Activated naive CD8-positive, alpha-beta T cell treated with anti-CD3 and anti-CD28 coated beads, Interleukin-2, amount 50 U/mL, for 16 hours (primary cell): ENCODE results near the gene APBA2.

Experiments
- DNase-seq: peaks from one replicate; pipeline ENCODE4 v3.0.0-alpha.2; 2020; ENCODE audit warnings: low read depth, low spot score

APBA2 gene

GRCh38 chr15:29119847-29120246 lies 234.1 kb downstream of the APBA2 start:
- no peak for DNase-seq

DNA sequence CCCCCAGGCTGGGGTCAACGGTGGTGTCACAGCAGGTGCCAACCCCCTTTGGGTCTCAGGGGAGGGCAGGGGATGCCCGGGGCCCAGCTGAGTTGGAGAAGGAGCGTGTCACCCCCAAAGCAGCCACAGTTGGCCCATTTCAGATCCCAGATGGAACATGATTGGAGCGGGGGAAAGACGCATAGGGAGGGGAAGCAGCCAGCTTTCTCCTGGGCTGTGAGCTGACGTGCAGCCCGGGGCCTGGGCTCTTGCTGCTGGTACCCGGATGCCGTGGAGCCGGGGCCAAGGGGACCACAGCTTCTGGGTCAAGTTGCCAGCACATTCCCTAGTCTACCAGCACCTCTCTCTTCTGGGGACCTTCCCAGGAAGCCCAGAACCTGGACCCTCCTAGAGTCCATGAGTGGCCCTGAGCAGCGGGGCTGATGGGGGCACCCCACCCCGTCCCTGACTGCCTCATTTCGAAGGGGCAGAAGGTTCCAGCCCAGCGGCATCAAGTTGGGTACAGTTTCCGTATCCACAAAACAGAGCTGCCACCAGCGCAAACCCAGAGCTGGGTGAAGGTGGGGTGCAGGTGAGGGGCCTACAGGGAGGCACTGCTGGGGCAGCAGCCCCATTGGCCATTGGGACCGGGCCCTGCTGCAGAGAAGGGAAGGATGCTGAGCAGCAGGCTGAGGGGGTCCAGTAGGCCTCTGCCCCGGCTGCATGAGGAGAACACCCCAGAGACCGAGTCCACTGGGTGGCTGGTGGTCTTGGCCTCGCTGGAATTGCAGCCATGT lies 235.0 kb downstream of the APBA2 start:
- DNase-seq = no peak

- no peak for DNase-seq
These were observed 235.5 kb downstream of the APBA2 start for GRCh38 chr15:29121369-29121656.

GRCh38 chr15:29121907-29122306 lies 236.1 kb downstream of the APBA2 start:
- DNase-seq = no peak

DNA sequence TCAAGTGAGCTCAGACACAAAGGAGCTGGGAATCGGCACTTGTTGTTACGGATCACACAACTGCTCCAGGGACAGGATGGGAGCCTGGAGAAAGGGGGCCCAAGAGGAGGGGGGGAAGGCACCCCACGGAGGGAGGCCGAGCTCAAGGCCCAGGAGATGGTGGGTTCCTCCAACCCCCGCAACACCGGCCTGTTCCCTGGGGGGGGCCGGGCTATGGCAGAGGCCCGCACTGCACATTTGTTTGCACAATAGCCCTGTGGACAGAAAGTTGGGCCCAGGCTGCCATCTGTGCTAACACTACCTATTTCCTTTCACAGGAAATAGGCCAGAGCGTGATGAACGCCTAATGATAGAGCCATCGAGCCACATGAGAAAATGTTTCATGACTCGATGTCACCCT lies 236.7 kb downstream of the APBA2 start:
- no peak for DNase-seq

- DNase-seq = no peak
These were observed 237.4 kb downstream of the APBA2 start for GRCh38 chr15:29123171-29123570.

DNA sequence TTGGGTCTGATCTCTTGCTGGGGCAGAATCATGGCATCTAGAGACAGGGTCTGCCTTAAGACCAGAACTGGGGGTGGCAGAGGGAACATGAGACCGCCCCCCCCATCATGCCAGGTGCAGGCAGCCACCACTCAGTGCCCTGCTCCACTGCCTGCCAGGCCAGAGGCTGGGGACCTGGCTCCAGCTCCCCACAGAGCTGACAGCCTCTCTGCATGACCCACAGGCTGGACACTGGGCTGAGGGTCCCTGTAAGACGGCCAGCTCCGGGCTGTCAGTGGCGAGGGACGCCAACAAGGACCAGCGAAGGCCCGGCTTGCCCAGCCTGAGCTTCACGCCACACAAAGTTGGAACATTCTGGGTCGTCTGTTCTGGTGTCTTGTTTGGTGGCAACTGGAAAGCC lies 238.2 kb downstream of the APBA2 start:
- no peak for DNase-seq

GRCh38 chr15:29124581-29125381 lies 239.0 kb downstream of the APBA2 start:
- DNase-seq = no peak

- no peak for DNase-seq
These were observed 239.8 kb downstream of the APBA2 start for GRCh38 chr15:29125382-29126207.

DNA sequence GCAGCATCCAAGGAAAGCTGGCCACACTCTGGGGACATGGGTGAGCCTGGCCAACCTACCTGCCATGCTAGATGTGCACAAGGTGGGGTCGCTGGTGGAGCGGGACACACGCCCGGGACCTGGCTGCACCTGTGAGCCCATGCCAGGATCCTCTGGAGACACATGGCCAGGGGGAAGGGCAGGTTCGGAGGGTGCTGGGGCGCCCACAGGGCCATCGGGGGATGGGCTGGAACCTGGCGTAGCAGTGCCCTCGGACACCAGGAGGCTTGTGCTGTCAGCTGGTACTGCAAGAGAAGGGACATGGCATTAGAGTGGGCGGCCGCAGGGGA lies 240.4 kb downstream of the APBA2 start:
- no peak for DNase-seq

DNA sequence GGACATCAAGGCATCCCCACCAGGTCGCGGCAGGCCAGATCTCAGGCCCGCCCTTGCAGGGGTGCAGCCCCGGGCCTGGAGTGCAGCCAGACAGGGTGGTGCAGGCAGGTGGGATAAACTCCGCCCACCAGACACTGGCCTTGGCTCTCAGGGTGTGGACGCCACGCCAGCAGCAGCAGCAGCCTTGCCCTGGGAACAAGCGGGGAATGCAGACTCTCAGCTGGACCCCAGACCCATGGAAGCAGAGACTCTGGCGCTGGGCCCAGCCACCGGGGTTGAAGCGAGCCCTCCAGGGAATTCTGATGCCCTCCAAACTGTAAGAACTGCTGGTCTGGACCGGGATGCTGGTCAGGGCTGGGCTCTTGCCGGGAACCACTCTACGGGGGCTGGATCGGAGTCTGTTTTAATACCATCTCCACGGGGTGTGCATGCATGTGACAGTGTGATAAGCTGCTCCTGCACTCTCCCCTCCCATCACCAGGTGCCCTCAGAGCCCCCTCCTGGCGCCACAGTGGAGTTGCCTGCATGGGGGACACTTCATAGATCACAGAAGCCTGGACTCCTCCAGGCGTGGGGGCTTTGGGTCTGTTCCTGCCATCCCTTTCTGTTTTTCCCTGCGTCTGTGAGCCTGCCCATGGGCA lies 241.2 kb downstream of the APBA2 start:
- no peak for DNase-seq

DNA sequence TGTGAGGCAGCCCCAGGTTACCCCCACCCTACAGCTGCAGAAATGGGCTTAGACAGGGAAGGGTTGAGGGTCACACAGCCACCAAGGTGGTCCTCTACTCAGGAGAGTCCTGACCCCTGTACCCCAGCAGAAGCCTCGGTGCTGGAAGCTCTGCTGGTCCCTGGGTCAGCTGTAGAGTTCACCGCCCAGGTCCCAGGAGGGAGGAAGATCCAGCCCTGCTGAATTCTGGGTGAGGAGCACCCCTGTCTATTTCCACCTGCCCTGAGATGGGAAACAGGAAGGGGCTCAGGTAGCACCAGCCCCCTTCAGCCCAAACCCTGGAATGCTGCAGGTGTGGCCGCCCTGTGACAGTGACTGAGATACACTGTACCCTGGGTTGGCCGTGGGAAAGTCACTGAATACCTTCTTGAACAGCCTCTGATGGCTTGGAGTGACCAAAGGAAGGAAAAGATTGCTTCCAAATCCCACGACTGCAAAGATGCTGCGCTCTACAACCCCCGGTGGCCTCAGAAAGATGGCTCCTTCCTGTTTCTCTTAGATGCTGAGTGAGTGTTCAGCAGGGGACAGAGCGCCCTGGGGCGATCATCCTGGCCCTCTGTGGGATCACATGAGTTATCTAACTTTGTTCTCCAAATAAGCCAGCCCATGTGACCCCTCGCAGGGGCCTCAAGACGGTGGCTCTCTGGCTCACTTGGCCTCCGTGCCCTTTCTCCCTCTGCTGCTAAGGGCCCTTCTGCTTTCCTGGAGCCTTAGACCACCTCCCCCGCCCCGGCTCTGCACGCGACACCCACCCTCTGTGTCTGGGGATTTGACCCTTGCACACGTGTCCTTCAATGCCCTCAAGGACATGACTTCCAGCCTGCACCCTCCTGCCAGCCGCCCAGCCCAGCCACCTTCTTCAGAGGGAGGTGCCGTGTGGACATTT lies 242.0 kb downstream of the APBA2 start:
- no peak for DNase-seq

GRCh38 chr15:29128671-29129070 lies 242.9 kb downstream of the APBA2 start:
- DNase-seq = no peak

- DNase-seq = no peak
These were observed 243.4 kb downstream of the APBA2 start for GRCh38 chr15:29129221-29129620.

DNA sequence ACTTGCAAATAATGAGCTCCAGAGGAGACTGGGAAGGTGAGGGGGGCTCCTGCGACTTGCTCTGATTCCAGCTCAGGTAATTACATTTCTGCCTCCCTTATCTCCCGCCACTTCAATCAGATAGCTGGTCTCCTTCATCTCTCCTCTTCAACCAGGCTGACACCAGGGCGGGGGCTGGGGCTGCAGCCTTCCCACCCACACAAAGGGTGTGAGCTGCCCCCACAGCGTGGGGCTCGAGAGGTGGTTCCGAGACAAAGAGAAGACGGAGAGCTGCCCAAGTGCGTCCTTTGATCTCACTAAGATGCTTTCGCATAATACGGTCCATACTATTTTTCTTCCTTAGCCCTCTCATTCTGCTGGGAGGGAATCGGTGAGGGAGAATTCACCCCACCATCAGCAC lies 244.2 kb downstream of the APBA2 start:
- DNase-seq = no peak

- DNase-seq = no peak
These were observed 244.7 kb downstream of the APBA2 start for GRCh38 chr15:29130476-29130875.

- no peak for DNase-seq
These were observed 245.4 kb downstream of the APBA2 start for GRCh38 chr15:29130951-29131839.

DNA sequence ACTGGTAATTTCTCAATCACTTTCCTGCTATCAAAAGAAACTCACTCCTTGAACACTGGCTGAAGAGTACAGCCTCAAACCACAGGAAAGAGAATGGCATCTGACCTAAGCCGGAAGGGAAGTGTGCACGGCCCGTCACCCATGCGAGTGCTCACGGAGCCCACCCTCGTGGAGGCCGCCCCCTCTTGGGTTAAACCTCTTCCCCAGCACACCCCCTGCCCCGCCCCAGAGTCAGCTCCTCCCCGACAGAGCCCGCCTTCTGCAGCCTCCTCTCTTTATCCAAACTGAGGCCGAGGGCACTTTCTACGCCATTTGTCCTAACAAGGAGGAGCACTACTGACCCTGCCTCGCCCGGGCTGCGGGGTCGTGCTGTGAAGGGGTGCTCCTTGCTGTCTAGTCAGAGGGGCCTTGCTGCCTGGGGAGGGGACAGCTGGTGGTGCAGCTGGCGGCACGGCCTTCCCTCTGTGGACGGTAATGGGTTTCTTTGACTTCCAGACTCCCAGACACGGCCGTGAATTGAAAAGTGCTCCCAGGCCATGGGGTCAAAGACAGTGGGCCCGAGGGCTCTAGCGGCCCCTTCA lies 246.2 kb downstream of the APBA2 start:
- DNase-seq = no peak

- DNase-seq = no peak
These were observed 247.0 kb downstream of the APBA2 start for GRCh38 chr15:29132735-29133181.

DNA sequence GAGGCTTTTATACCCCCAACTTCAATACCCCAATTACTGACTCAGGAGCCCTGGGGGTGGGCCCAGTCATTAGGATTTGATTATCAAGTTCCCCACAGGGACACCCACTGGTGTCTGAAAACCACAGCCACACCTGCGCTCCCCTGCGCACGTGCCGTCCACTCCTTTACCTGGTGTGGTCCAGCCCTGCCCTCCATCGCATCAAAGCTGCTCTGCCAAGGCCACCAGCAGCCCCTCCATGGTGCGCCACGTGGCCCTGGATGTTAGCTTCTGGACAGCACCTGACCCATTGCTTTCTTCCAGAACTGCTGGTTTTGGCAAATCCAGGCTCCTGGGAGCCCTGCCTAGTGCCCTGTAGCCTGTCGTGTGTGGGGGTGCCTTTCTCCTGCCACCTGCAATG lies 247.5 kb downstream of the APBA2 start:
- no peak for DNase-seq
